HepG2 (cell line): ENCODE results near the gene CTIF. TPM values are rescaled to one million over a fixed set of nuclear protein-coding genes. Genes with fewer than 3 reads are reported as not detected.

Experiments
- ARID5B ChIP-seq: IDR thresholded peaks from 2 replicates; pipeline ENCODE4 v1.4.0; 2020; ENCODE audit warnings: mild to moderate bottlenecking, missing genetic modification reagents
- ATRX ChIP-seq: sonication (generic); formaldehyde crosslinking; IDR thresholded peaks from 2 replicates; pipeline ENCODE4 v1.4.0; 2020; ENCODE audit warnings: missing genetic modification reagents, borderline replicate concordance
- BRD4 ChIP-seq: sonication (generic); formaldehyde crosslinking; IDR thresholded peaks from 2 replicates; pipeline ENCODE4 v1.4.0; 2020; ENCODE audit warnings: missing genetic modification reagents
- CBX5 ChIP-seq: sonication (generic); formaldehyde crosslinking; IDR thresholded peaks from 2 replicates; pipeline ENCODE4 v1.4.0; 2020; ENCODE audit warnings: missing genetic modification reagents, borderline replicate concordance
- DBP ChIP-seq: sonication (generic); formaldehyde crosslinking; IDR thresholded peaks from 2 replicates; pipeline ENCODE4 v1.4.0; 2020; ENCODE audit warnings: missing genetic modification reagents; ENCODE audit errors: not compliant biosample characterization
- HNRNPUL1 ChIP-seq: fragments of 200-400 bp; formaldehyde crosslinking; IDR thresholded peaks from 2 replicates; pipeline ENCODE4 v1.6.1; 2017; ENCODE audit warnings: low read depth, mild to moderate bottlenecking, low read length, moderate library complexity
- RERE ChIP-seq: IDR thresholded peaks from 2 replicates; pipeline ENCODE4 v1.6.1; 2016; ENCODE audit warnings: low read depth, missing genetic modification reagents, missing compliant biosample characterization
- YEATS2 ChIP-seq: sonication (generic); formaldehyde crosslinking; IDR thresholded peaks from 2 replicates; pipeline ENCODE4 v1.4.0; 2020; ENCODE audit warnings: missing genetic modification reagents, borderline replicate concordance
- ZBTB38 ChIP-seq: sonication (generic); formaldehyde crosslinking; IDR thresholded peaks from 2 replicates; pipeline ENCODE4 v1.5.1; 2020; ENCODE audit warnings: mild to moderate bottlenecking, missing genetic modification reagents
- ZNF121 ChIP-seq: sonication (generic); formaldehyde crosslinking; IDR thresholded peaks from 2 replicates; pipeline ENCODE4 v1.5.0; 2020; ENCODE audit warnings: mild to moderate bottlenecking, missing genetic modification reagents
- ZNF496 ChIP-seq: sonication (generic); formaldehyde crosslinking; IDR thresholded peaks from 2 replicates; pipeline ENCODE4 v1.8.1; 2023; ENCODE audit warnings: mild to moderate bottlenecking, moderate library complexity, missing genetic modification reagents; ENCODE audit not compliant: insufficient replicate concordance
- polyA plus RNA-seq, 8 experiments: library from polyadenylated mRNA; depleted of rRNA in 3 of 8; stranded (reverse) in 7 of 8; unstranded in 1 of 8; fragments of >200 nt; fragmentation: Illumina TruSeq in 4 of 8; extraction: Trizol in 4 of 8; gene quantifications; 2 replicates each; pipeline versions ENCODE4 v1.2.1 to v1.2.3, GENCODE V29; 2011 to 2016; ENCODE audit warnings: low read depth in 4 of 8, missing spikeins in 1 of 8, mixed read lengths in 1 of 8; ENCODE audit not compliant: insufficient read depth in 1 of 8
- total RNA-seq, 5 experiments: library from RNA; depleted of rRNA; stranded (reverse); fragments of >200 nt; fragmentation: Illumina TruSeq; extraction: Trizol; gene quantifications; 2 replicates each; pipeline ENCODE4 v1.2.3, GENCODE V29; 2016; ENCODE audit warnings: low read depth in 1 of 5
- TF ChIP-seq, protein P1 (sequence below): sonication (generic); formaldehyde crosslinking; IDR thresholded peaks from 2 replicates; pipeline ENCODE4 v1.4.0; 2020; ENCODE audit warnings: missing genetic modification reagents, mild to moderate bottlenecking, borderline replicate concordance

The CTIF gene
- total and polyA plus RNA-seq, 2 of the 13 experiments (the other 11 are each of a cell fraction or from before 2014, with no cell fraction given) = 18.2 to 28.0 TPM

- TF ChIP-seq, protein P1, sequence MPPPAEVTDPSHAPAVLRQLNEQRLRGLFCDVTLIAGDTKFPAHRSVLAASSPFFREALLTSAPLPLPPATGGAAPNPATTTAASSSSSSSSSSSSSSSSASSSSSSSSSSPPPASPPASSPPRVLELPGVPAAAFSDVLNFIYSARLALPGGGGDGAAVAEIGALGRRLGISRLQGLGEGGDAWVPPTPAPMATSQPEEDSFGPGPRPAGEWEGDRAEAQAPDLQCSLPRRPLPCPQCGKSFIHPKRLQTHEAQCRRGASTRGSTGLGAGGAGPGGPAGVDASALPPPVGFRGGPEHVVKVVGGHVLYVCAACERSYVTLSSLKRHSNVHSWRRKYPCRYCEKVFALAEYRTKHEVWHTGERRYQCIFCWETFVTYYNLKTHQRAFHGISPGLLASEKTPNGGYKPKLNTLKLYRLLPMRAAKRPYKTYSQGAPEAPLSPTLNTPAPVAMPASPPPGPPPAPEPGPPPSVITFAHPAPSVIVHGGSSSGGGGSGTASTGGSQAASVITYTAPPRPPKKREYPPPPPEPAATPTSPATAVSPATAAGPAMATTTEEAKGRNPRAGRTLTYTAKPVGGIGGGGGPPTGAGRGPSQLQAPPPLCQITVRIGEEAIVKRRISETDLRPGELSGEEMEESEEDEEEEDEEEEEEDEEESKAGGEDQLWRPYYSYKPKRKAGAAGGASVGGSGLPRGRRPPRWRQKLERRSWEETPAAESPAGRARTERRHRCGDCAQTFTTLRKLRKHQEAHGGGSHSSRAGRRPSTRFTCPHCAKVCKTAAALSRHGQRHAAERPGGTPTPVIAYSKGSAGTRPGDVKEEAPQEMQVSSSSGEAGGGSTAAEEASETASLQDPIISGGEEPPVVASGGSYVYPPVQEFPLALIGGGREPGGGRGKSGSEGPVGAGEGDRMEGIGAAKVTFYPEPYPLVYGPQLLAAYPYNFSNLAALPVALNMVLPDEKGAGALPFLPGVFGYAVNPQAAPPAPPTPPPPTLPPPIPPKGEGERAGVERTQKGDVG (CRISPR knock-in tag) = no peak; the same call in 1 of the 2 replicates
- no peak for TF ChIP-seq RERE (CRISPR knock-in tag)
- TF ChIP-seq HNRNPUL1 = no peak
- TF ChIP-seq DBP (CRISPR knock-in tag) = no peak
- no peak for TF ChIP-seq ZNF496 (CRISPR knock-in tag)
- TF ChIP-seq YEATS2 (CRISPR knock-in tag) = peak; percentile 78
- TF ChIP-seq ZNF121 (CRISPR knock-in tag) = no peak
- TF ChIP-seq BRD4 (CRISPR knock-in tag) = peak; percentile 94
- TF ChIP-seq ZBTB38 (CRISPR knock-in tag) = no peak
- no peak for TF ChIP-seq ATRX
- peak; percentile 46 for TF ChIP-seq ARID5B
- TF ChIP-seq CBX5 (CRISPR knock-in tag) = peak; percentile 43; the same call in 1 of the 2 replicates
Observed at GRCh38 chr18:48538531-48539405, at the start of gene CTIF (continued).
